PC-3 (cell line): ENCODE measurements around the gene LMBR1L. TPM values are rescaled to one million over a fixed set of nuclear protein-coding genes. Genes with fewer than 3 reads are reported as not detected.

Source experiments
- ATAC-seq: fragments of 200-7000 bp; cut with Tn5 transposase; 2 replicates; pipeline ENCODE4 v1.9.1; 2020; ENCODE audit warnings: mild to moderate bottlenecking, moderate library complexity
- BruUV-seq: library from RNA; stranded (reverse); fragments of 400-500 nt; replicated peaks from 2 replicates; lab custom pipeline; 2021; lab: Mats Ljungman, UMichigan
- CTCF ChIA-PET: fragments of 300-600 bp; sonication (Branson Sonifier 250); formaldehyde crosslinking; loops from one replicate; lab custom pipeline; 2022; ENCODE audit warnings: antibody characterized with exemption; lab: Charles Lee
- POLR2A ChIA-PET: fragments of 300-600 bp; sonication (Branson Sonifier 250); formaldehyde crosslinking; loops from one replicate; lab custom pipeline; 2022; ENCODE audit warnings: antibody characterized with exemption; ENCODE audit not compliant: unreplicated experiment; lab: Charles Lee
- DNase-seq: peaks from one replicate; pipeline ENCODE4 v3.0.0-alpha.2; 2015
- H2AFZ ChIP-seq: fragments of 300-600 bp; sonication (generic); 2 replicates; pipeline ENCODE4 v1.6.0; 2016; ENCODE audit warnings: antibody characterized with exemption, low read length
- H3F3A ChIP-seq: fragments of 300-600 bp; sonication (generic); one replicate; pipeline ENCODE4 v1.6.0; 2017; ENCODE audit warnings: antibody characterized with exemption, low read length, control low read depth, mild to moderate bottlenecking; ENCODE audit not compliant: unreplicated experiment
- H3K27ac ChIP-seq: fragments of 300-600 bp; sonication (generic); 2 replicates; pipeline ENCODE4 v1.5.1; 2016; ENCODE audit warnings: mild to moderate bottlenecking, low read length
- H3K27me3 ChIP-seq: fragments of 300-600 bp; sonication (generic); 2 replicates; pipeline ENCODE4 v1.6.1; 2016; ENCODE audit warnings: low read length, mixed read lengths
- H3K36me3 ChIP-seq: fragments of 300-600 bp; sonication (generic); 2 replicates; pipeline ENCODE4 v1.6.1; 2016; ENCODE audit warnings: low read depth, mixed run types, low read length, mixed read lengths
- H3K4me1 ChIP-seq: fragments of 300-600 bp; sonication (generic); 2 replicates; pipeline ENCODE4 v1.5.1; 2016; ENCODE audit warnings: low read length; ENCODE audit not compliant: insufficient read depth
- H3K4me2 ChIP-seq: fragments of 300-600 bp; sonication (generic); 2 replicates; pipeline ENCODE4 v1.6.0; 2016; ENCODE audit warnings: low read length
- H3K4me3 ChIP-seq: fragments of 300-600 bp; sonication (generic); 2 replicates; pipeline ENCODE4 v1.5.1; 2016; ENCODE audit warnings: mild to moderate bottlenecking, low read length, mixed read lengths
- H3K79me2 ChIP-seq: fragments of 300-600 bp; sonication (generic); 2 replicates; pipeline ENCODE4 v1.6.1; 2017; ENCODE audit warnings: low read length, mixed read lengths
- H3K9ac ChIP-seq: fragments of 300-600 bp; sonication (generic); 2 replicates; pipeline ENCODE4 v1.6.0; 2016; ENCODE audit warnings: mild to moderate bottlenecking, low read length
- H3K9me2 ChIP-seq: fragments of 300-600 bp; sonication (generic); replicated peaks from 2 replicates; pipeline ENCODE4 v1.6.1; 2016; ENCODE audit warnings: mixed run types, low read length, mixed read lengths
- H3K9me3 ChIP-seq: fragments of 300-600 bp; sonication (generic); 2 replicates; pipeline ENCODE4 v1.6.1; 2016; ENCODE audit warnings: low read length, mixed read lengths
- H4K20me1 ChIP-seq: fragments of 300-600 bp; sonication (generic); 2 replicates; pipeline ENCODE4 v1.6.1; 2016; ENCODE audit warnings: low read length, mixed read lengths
- CTCF ChIP-seq: fragments of 300-600 bp; sonication (generic); conservative IDR thresholded peaks from 2 replicates; pipeline ENCODE4 v1.5.1; 2017; ENCODE audit warnings: antibody characterized with exemption, low read depth, mild to moderate bottlenecking, low read length
- EZH2 ChIP-seq: fragments of 300-600 bp; sonication (generic); IDR thresholded peaks from one replicate; pipeline ENCODE4 v1.6.1; 2017; ENCODE audit warnings: antibody characterized with exemption, mild to moderate bottlenecking, low read length; ENCODE audit not compliant: unreplicated experiment
- EZH2phosphoT487 ChIP-seq: fragments of 300-600 bp; sonication (generic); IDR thresholded peaks from 2 replicates; pipeline ENCODE4 v1.6.1; 2018; ENCODE audit warnings: mild to moderate bottlenecking, antibody characterized with exemption, low read length, borderline replicate concordance
- intact Hi-C: fragments of 100-400 bp; cut with micrococcal nuclease; formaldehyde crosslinking; loops from 2 replicates; pipeline ENCODE4 v1.9.0; 2023
- total RNA-seq: library from RNA; depleted of rRNA; stranded (reverse); fragments of >200 nt; gene quantifications from 2 replicates; pipeline ENCODE4 v1.2.3, GENCODE V29; 2014

Gene LMBR1L
- total RNA-seq, 1 experiment from 2014 or later, result 17.1 TPM

- H3K36me3 ChIP-seq, result peaks cover 7% of the 10 kb centered on the region
- H2AFZ ChIP-seq, result peak overlapping the region; percentile 93; the same call in 1 of the 2 replicates
- H3K4me2 ChIP-seq, result peak overlapping the region; percentile 93
- ChIA-PET POLR2A (no interaction called here), CTCF (no interaction called here)
- no peaks in the 10 kb centered on the region for H3F3A ChIP-seq
- peaks cover 51% of the 10 kb centered on the region for H4K20me1 ChIP-seq
- DNase-seq, result peak; percentile 22
- no peaks in the 10 kb centered on the region for H3K27me3 ChIP-seq
- TF ChIP-seq CTCF (no peak), EZH2phosphoT487 (no peak), EZH2 (no peak)
- peaks cover 75% of the 10 kb centered on the region for H3K79me2 ChIP-seq
- intact Hi-C loops, result no loop called here
- H3K9ac ChIP-seq, result peak overlapping the region; percentile 99
- peak overlapping the region; percentile 87 for H3K4me3 ChIP-seq
- peak; percentile 4; the same call in 1 of the 2 replicates for ATAC-seq
- no peaks in the 10 kb centered on the region for H3K9me3 ChIP-seq
- H3K27ac ChIP-seq, result peak overlapping the region; percentile 89
- H3K9me2 ChIP-seq, result no peaks in the 10 kb centered on the region
- BruUV-seq, result no TSS peak
- H3K4me1 ChIP-seq, result peaks cover 23% of the 10 kb centered on the region
These were observed 51.1 kb downstream of the LMBR1L start for GRCh38 chr12:49059299-49060171.

- BruUV-seq, result TSS peak; percentile 25
- peak overlapping the region; percentile 93 for H3K4me2 ChIP-seq
- intact Hi-C loops, result no loop called here
- peaks cover 23% of the 10 kb centered on the region for H3K4me1 ChIP-seq
- POLR2A ChIA-PET, result no interaction called here
- H3K79me2 ChIP-seq, result peaks cover 81% of the 10 kb centered on the region
- H3K4me3 ChIP-seq, result peak overlapping the region; percentile 87
- ATAC-seq (no peak), DNase-seq (no peak)
- peaks cover 12% of the 10 kb centered on the region for H3K36me3 ChIP-seq
- peak overlapping the region; percentile 99 for H3K9ac ChIP-seq
- CTCF ChIA-PET, result no interaction called here
- H2AFZ ChIP-seq, result no peak overlapping the region
- no peak overlapping the region for H3K27ac ChIP-seq
- H3K9me3 ChIP-seq, result no peaks in the 10 kb centered on the region
- H3K9me2 ChIP-seq, result no peaks in the 10 kb centered on the region
- H3K27me3 ChIP-seq, result no peaks in the 10 kb centered on the region
- TF ChIP-seq CTCF, result no peak
- no peak for TF ChIP-seq EZH2
- TF ChIP-seq EZH2phosphoT487, result no peak
- H4K20me1 ChIP-seq, result peaks cover 57% of the 10 kb centered on the region
- no peaks in the 10 kb centered on the region for H3F3A ChIP-seq
These were observed 51.7 kb downstream of the LMBR1L start for GRCh38 chr12:49059045-49059298.
